Left ventricle myocardium inferior (tissue), 1 donor: ENCODE results near the gene C19orf85. TPM values are rescaled to one million over a fixed set of nuclear protein-coding genes. Genes with fewer than 3 reads are reported as not detected.
"Not testable (repeated sequence)": the region's sequence is repeated elsewhere in the genome, so short reads cannot be mapped to it uniquely, and the experiment has no call there.

Source experiments
- DNase-seq: peaks from one replicate; pipeline ENCODE4 v3.0.0-alpha.2; 2020
- H3K27ac ChIP-seq: fragments of 200-600 bp; replicated peaks from 2 replicates; pipeline ENCODE4 v1.8.0; 2021
- H3K27me3 ChIP-seq: fragments of 200-600 bp; 2 replicates; pipeline ENCODE4 v1.8.0; 2021; ENCODE audit warnings: low read depth
- H3K36me3 ChIP-seq: fragments of 200-600 bp; 2 replicates; pipeline ENCODE4 v1.8.0; 2021
- H3K4me1 ChIP-seq: fragments of 200-600 bp; 2 replicates; pipeline ENCODE4 v1.8.0; 2021
- H3K4me3 ChIP-seq: fragments of 200-600 bp; 2 replicates; pipeline ENCODE4 v1.8.0; 2021; ENCODE audit warnings: mild to moderate bottlenecking, moderate library complexity
- H3K9me3 ChIP-seq: fragments of 200-600 bp; replicated peaks from 2 replicates; pipeline ENCODE4 v1.8.0; 2021
- intact Hi-C: fragments of 100-400 bp; cut with micrococcal nuclease; formaldehyde crosslinking; loops from one replicate; pipeline ENCODE4 v1.11.0; 2022
- total RNA-seq: library from RNA; stranded (reverse); fragmentation: NEBNext Ultra II Directional; extraction: Animal tissue kit (Norgen Biotek cat#: 25700); gene quantifications from one replicate; pipeline ENCODE4 v1.2.1, GENCODE V29; 2021
- TF ChIP-seq, protein P1 (sequence below): fragments of 200-600 bp; IDR thresholded peaks from 2 replicates; pipeline ENCODE4 v1.8.0; 2021; ENCODE audit warnings: antibody characterized with exemption, mild to moderate bottlenecking, borderline replicate concordance
- donor health status: DM: no; HTN: yes; CAD: no; lungs with severe emphysema.

Gene C19orf85
- total RNA-seq, 1 donor from 2014 or later: not detected

DNA sequence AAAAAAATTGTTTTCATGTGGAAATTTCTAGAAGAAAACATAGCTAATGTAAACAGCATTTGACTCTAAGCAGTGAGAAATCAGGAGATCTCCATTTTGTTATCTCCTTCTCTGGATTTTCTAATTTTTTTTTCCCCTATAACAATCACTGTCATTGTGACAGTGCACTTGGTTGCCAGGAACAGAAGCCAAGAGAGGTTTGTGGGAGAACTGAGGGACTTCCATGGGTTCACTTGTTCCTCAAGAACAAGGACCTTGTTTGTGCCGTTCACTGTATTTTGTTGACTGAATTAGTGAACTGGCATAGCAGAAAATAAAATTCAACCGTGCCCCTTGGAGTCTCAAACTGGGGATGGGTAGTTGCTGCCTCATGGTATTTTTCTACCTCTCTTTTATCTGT lies 38.5 kb downstream of the C19orf85 start:
- intact Hi-C loops: no loop called here

DNA sequence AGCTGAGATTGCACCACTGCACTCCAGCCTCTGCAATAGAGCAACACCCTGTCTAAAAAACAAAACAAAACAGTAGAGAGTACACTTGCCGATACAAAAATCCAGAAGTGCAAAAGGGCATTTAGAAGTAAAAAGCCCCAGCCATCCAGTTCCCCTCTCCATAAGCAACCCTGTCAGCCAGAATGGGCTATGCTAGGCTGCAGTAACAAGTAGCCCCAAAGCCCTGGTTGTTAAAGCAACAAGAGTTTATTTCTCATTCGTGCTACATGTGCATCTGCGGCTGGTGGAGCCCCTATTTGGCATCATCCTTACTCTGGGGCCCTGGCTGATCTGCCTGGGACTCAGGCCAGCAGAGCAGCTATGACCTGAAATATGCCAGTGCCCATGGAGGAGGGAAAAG lies 40.0 kb downstream of the C19orf85 start:
- Histone ChIP-seq H3K4me1 (peaks cover 5% of the 10 kb centered on the region), H3K9me3 (no peaks in the 10 kb centered on the region), H3K27ac (no peak overlapping the region), H3K4me3 (no peak overlapping the region), H3K36me3 (no peaks in the 10 kb centered on the region), H3K27me3 (peaks cover 65% of the 10 kb centered on the region)
- intact Hi-C loops: no loop called here
- TF ChIP-seq, protein P1, sequence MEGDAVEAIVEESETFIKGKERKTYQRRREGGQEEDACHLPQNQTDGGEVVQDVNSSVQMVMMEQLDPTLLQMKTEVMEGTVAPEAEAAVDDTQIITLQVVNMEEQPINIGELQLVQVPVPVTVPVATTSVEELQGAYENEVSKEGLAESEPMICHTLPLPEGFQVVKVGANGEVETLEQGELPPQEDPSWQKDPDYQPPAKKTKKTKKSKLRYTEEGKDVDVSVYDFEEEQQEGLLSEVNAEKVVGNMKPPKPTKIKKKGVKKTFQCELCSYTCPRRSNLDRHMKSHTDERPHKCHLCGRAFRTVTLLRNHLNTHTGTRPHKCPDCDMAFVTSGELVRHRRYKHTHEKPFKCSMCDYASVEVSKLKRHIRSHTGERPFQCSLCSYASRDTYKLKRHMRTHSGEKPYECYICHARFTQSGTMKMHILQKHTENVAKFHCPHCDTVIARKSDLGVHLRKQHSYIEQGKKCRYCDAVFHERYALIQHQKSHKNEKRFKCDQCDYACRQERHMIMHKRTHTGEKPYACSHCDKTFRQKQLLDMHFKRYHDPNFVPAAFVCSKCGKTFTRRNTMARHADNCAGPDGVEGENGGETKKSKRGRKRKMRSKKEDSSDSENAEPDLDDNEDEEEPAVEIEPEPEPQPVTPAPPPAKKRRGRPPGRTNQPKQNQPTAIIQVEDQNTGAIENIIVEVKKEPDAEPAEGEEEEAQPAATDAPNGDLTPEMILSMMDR: no peak
- DNase-seq: no peak

More for the DNA sequence above, 38.5 kb downstream of the C19orf85 start:
- DNase-seq: no peak
- H3K27me3 ChIP-seq: peaks cover 70% of the 10 kb centered on the region
- TF ChIP-seq, protein P1: no peak
- peaks cover 5% of the 10 kb centered on the region for H3K4me1 ChIP-seq
- no peaks in the 10 kb centered on the region for H3K9me3 ChIP-seq
- no peak overlapping the region for H3K27ac ChIP-seq
- no peaks in the 10 kb centered on the region for H3K36me3 ChIP-seq
- H3K4me3 ChIP-seq: no peak overlapping the region

DNA sequence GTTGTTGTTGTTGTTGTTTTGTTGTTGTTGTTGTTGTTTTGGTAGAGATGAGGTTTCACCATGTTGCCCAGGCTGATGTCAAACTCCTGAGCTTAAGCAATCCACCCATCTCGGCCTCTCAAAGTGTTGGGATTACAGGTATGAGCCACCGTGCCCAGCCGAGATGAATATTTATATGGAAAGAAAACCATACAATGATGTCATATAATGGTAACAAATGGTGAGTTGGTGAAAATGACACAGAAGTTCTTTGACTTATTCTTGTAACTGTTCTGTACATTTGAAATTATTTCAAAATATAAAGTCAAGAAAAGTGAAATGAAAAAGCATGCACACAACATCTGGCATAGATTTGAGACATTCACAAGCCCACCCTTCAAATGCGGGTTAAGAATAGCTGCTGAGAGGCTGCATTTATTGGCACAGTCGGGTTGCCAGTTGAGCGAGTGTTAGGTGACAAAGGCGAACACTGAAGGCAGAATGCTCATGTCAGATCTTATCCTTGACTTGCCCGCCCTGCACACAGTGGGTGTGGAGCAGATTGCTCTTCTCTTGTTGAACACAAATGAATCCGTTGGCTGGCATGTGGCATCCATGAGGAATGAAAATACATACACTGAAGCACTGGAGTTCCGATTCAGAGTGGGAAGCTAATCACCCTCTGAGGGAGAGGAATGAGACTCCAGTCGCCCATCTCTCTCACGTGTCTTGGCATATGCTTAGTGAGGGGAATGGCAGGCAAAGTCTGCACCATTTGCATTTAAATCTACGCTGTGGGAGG lies 41.1 kb downstream of the C19orf85 start:
- H3K4me3 ChIP-seq: no peak overlapping the region
- H3K36me3 ChIP-seq: no peaks in the 10 kb centered on the region
- TF ChIP-seq, protein P1: no peak
- intact Hi-C loops: no loop called here
- H3K9me3 ChIP-seq: no peaks in the 10 kb centered on the region
- peaks cover 65% of the 10 kb centered on the region for H3K27me3 ChIP-seq
- no peak for DNase-seq
- H3K27ac ChIP-seq: no peak overlapping the region
- peaks cover 5% of the 10 kb centered on the region for H3K4me1 ChIP-seq

DNA sequence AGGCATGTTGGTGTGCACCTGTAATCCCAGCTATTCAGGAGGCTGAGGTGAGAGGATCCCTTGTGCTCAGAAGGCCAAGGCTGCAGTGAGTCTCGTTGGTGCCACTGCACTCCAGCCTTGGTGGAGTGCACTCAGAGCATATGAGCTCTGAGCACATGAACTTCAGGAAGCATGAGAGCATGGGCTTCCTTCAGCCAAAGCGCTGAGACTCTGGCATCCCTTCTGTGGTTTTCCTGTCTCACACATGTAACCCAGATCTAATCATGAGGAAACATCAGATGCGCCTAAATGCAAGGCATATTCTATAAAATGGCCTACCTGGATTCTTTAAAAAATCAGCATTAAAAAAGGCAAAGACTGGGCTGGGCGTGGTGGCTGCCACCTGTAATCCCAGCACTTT lies 43.3 kb downstream of the C19orf85 start:
- H3K4me3 ChIP-seq, DNase-seq, H3K4me1 ChIP-seq, H3K27ac ChIP-seq, intact Hi-C loops, H3K9me3 ChIP-seq, H3K36me3 ChIP-seq: not testable (repeated sequence)
- H3K27me3 ChIP-seq: peaks cover 50% of the 10 kb centered on the region

DNA sequence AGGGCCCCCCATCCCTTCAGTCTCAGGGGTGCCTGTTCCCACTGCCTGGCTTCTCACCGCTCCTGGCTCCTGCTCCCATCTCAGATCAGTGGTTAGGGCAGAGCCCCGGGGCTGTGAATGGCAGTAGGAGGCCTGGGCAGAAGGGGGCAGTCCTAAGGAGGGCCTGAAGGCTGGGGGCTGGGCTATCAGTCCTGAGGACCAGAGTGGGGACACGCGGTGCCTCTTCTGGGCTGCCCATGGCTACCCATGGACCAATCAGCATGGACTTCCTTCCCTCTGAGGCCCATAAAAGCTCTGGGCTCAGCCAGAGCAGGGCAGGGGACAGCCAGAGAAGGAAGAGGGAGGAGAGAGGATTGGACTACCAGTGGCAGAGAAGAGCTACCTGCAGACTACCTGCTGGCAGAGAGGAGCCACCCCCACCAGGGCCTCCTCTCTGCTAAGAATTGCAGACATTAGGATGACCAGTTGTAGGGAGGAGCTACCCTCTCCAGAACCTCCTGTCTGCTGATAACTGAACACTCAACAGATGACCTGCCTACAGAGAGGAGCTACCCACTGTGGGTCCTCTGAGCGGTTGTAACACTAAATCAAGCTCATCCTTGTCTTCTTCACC lies 44.8 kb downstream of the C19orf85 start:
- H3K27ac ChIP-seq: no peak overlapping the region
- no peaks in the 10 kb centered on the region for H3K9me3 ChIP-seq
- H3K27me3 ChIP-seq: peaks cover 38% of the 10 kb centered on the region
- H3K4me3 ChIP-seq: no peak overlapping the region
- H3K36me3 ChIP-seq: no peaks in the 10 kb centered on the region
- intact Hi-C loops: no loop called here
- TF ChIP-seq, protein P1: no peak
- no peak for DNase-seq
- H3K4me1 ChIP-seq: peaks cover 5% of the 10 kb centered on the region

DNA sequence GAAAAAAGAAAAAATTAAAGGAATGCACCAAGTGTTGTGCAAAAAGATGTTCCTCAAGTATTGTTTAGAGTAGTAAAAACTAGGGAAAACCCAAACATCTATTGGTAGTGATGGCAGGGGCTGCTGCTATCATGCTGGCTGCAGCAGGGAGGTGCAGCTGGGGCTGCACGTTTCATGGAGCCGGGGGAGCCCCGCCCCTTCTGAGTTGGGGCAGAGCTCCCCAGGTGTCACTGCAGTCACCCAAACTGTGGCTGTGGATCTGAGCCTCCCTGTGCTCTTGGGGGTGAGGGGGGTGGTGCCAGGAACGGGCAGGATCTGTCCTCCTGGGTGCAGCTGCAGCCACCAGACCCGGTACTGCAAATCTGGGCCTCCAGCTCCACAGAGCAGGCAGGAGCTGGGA lies 45.4 kb downstream of the C19orf85 start:
- no peaks in the 10 kb centered on the region for H3K9me3 ChIP-seq
- peaks cover 33% of the 10 kb centered on the region for H3K27me3 ChIP-seq
- H3K27ac ChIP-seq: no peak overlapping the region
- no peak for DNase-seq
- H3K36me3 ChIP-seq: no peaks in the 10 kb centered on the region
- H3K4me3 ChIP-seq: no peak overlapping the region
- TF ChIP-seq, protein P1: no peak
- H3K4me1 ChIP-seq: peaks cover 5% of the 10 kb centered on the region
- intact Hi-C loops: no loop called here
